GM12873 (cell line): ENCODE results near the gene DOCK4.

Experiments used
- CTCF ChIP-seq: IDR thresholded peaks from 2 replicates; pipeline ENCODE4 v1.5.1; 2012; ENCODE audit warnings: low read depth, mild to moderate bottlenecking, moderate library complexity, low read length, control low read depth; ENCODE audit not compliant: insufficient read depth; ENCODE audit errors: missing control alignments

The DOCK4 gene

GRCh38 chr7:112129655-112130323 is 76.4 kb downstream of the DOCK4 start:
- TF ChIP-seq CTCF = no peak

DNA sequence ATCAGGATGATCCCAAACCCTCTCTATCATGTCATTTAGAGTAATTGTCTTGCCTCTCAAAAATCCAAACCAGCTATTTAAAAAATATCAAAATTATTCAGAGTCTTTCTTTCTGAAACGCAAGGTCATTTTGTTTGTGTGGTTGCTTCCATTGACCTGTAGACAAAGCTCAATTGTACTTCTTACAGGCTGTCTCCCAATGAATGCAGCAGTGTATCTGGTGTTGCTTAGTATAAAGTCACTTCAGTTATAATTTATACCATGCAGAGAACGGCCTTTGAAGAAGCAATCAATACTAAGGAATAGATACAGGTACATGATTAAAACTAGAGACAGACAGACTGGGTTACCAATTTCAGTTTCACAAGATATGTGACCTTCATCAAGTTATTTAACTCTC is 80.9 kb downstream of the DOCK4 start:
- TF ChIP-seq CTCF = no peak

DNA sequence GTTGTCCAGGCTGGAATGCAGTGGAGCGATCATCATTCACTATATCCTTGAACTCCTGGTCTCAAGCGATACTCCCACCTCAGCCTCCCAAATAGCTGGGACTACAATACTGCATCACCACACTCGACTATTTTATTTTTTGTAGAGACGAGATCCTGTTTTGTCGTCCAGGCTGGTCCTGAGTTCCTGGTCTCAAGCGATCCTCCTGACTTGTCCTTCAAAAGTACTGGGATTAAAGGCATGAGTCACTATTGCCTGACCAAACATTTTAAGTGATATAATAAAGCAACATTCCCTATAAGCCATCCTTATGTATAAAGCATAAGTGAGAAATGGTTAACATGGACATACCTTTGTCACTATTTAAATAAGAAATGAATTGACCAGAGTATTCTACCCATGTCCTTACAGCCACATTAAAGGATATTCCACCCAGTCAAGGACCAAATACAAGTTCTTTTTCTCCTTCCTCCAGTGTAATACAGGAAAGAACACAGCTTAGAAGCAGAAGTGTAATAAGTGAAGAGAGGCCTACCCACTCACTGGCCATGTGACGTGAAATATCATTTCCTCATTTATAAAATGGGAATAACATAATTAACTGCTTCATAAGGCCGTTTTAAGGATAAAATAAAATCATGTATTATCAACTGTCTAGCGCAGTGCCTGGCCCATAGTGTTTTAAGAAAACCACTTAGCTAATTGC is 82.0 kb downstream of the DOCK4 start:
- no peak for TF ChIP-seq CTCF

DNA sequence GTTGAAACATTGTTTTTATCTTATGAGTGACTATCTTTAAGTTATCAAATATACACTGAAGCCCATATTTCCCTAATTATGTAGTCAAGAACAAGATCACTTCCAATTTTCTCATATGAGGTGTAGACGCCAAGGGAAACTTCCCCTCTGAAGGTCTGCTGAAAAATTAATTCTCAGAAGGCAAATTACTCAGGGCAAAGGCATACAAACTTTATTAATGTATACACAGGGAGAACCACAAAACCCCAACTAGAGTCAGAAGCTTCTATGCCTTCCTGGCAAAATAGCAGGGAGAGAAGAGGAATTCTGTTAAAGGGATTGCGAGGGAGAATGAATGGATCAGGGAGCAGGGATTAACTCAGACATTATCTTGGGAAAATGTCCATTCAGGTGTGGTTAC is 83.4 kb downstream of the DOCK4 start:
- TF ChIP-seq CTCF = no peak

DNA sequence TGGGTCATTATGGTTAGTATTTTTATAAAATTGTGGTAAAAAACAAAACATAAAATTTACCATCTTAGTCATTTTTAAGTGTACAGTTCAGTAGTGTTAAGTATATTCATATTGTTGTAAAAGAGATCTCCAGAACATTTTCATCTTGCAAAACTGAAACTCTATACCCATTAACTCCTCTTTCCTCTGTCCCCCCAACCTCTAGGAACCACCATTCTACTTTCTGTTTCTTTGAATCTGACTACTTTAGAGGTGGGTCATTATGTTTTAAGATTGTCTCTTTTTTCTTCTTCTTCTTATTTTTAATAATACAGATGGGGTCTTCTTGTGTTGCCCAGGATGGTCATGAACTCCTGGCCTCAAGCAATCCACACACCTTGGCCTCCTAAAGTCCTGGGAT is 84.1 kb downstream of the DOCK4 start:
- no peak for TF ChIP-seq CTCF

DNA sequence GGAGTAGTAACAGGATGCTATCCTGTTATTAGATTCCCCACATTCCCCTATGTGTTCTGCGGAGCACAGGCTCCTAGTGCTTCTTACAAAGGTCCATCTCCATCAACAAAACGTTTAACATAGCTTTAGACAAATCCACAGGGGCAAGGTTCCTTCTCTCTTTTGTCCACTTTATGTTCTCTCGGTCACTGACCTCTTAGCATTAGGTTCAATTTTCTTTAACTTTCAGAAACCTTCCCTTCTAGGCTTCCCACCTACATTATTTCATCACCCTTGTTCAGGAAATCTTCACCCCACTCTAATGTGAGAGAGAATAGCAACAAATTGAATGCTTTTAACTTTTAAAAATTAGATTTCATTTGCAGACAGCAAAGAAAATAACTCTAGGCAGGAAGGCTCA is 84.9 kb downstream of the DOCK4 start:
- no peak for TF ChIP-seq CTCF

- TF ChIP-seq CTCF = no peak
Measured at GRCh38 chr7:112120696-112121217, 85.4 kb downstream of the DOCK4 start.
